Spleen (tissue), 11 donors: Measurements from ENCODE around the gene GPR26. TPM values are rescaled to one million over a fixed set of nuclear protein-coding genes. Genes with fewer than 3 reads are reported as not detected.

Source experiments
- DNase-seq: peaks from one replicate; pipeline ENCODE4 v3.0.0-alpha.2; 2020
- H3K27ac ChIP-seq, 8 donors: fragments of 200-600 bp; sonication (generic) in 7 of 8; 1 replicate in 4 of 8; 2 replicates in 4 of 8; pipeline versions ENCODE4 v1.5.0 to v1.8.0; 2016 to 2021; ENCODE audit warnings: inconsistent platforms in 4 of 8, mild to moderate bottlenecking in 4 of 8, moderate library complexity in 1 of 8
- H3K27me3 ChIP-seq, 7 donors: fragments of 200-600 bp; sonication (generic) in 6 of 7; replicated peaks in 1 of 7; 1 replicate in 4 of 7; 2 replicates in 3 of 7; pipeline versions ENCODE4 v1.5.0 to v1.8.0; 2016 to 2021; ENCODE audit warnings: inconsistent platforms in 3 of 7, mild to moderate bottlenecking in 1 of 7
- H3K36me3 ChIP-seq, 6 donors: fragments of 200-600 bp; sonication (generic) in 5 of 6; 1 replicate in 4 of 6; 2 replicates in 2 of 6; pipeline versions ENCODE4 v1.5.0 to v1.8.0; 2016 to 2021; ENCODE audit warnings: inconsistent platforms in 2 of 6
- H3K4me1 ChIP-seq, 6 donors: fragments of 200-600 bp; sonication (generic) in 5 of 6; 1 replicate in 3 of 6; 2 replicates in 3 of 6; pipeline versions ENCODE4 v1.5.0 to v1.8.0; 2016 to 2021; ENCODE audit warnings: inconsistent platforms in 3 of 6
- H3K4me3 ChIP-seq, 8 donors: fragments of 200-600 bp; sonication (generic) in 7 of 8; 1 replicate in 4 of 8; 2 replicates in 4 of 8; pipeline versions ENCODE4 v1.5.0 to v1.8.0; 2016 to 2021; ENCODE audit warnings: inconsistent platforms in 4 of 8, mild to moderate bottlenecking in 4 of 8, moderate library complexity in 2 of 8
- H3K9me3 ChIP-seq, 8 donors: fragments of 200-600 bp; sonication (generic) in 7 of 8; 1 replicate in 4 of 8; 2 replicates in 4 of 8; pipeline versions ENCODE4 v1.5.0 to v1.8.0; 2016 to 2021; ENCODE audit warnings: inconsistent platforms in 4 of 8
- POLR2A ChIP-seq, 3 donors: fragments of 450-650 bp; IDR thresholded peaks; one replicate each; pipeline ENCODE4 v1.5.1; 2017; ENCODE audit warnings: antibody characterized with exemption in 3 of 3, mild to moderate bottlenecking in 1 of 3
- POLR2AphosphoS5 ChIP-seq, 3 donors: sonication (generic); formaldehyde crosslinking; IDR thresholded peaks; one replicate each; pipeline ENCODE4 v1.5.1; 2017; ENCODE audit warnings: antibody characterized with exemption in 3 of 3
- WGBS, 5 donors: extraction: QIAGEN DNeasy Blood & Tissue Kit in 3 of 5; methylation state at CpG; one replicate each; pipeline versions ENCODE4 v1.1.5 to v1.1.7; 2013 to 2018; 5-methylcytosine and 5-hydroxymethylcytosine counted together
- intact Hi-C: fragments of 100-400 bp; cut with DNase I; formaldehyde crosslinking; loops from one replicate; pipeline ENCODE4 v1.15.0; 2023; ENCODE audit warnings: low total_unique reads
- polyA plus RNA-seq, 3 donors: library from polyadenylated mRNA; stranded (reverse); fragments of 200-250 nt; gene quantifications; one replicate each; pipeline ENCODE4 v1.2.1, GENCODE V29; 2013
- total RNA-seq, 7 donors: library from RNA; depleted of rRNA in 3 of 7; stranded (reverse); fragments of >200 nt in 3 of 7; fragmentation: NEBNext Ultra II Directional in 4 of 7; extraction: Animal tissue kit (Norgen Biotek cat#: 25700) in 4 of 7; gene quantifications; one replicate each; pipeline versions ENCODE4 v1.1.0 to v1.2.1, GENCODE V29; 2016 to 2021
- TF ChIP-seq, protein P1 (sequence below), 11 experiments: fragments of 200-600 bp in 7 of 11; fragments of 450-650 bp in 4 of 11; sonication (generic) in 4 of 11; IDR thresholded peaks in 8 of 11; conservative IDR thresholded peaks in 3 of 11; 1 replicate in 7 of 11; 2 replicates in 4 of 11; pipeline versions ENCODE4 v1.4.0 to v1.8.0; 2016 to 2021; ENCODE audit warnings: antibody characterized with exemption in 11 of 11, inconsistent platforms in 4 of 11, mild to moderate bottlenecking in 1 of 11
- donor health status: healthy with polysubstance abuse.
- donor health status: DM: no; HTN: no; CAD: no; lungs with moderate emphysema.
- donor health status: DM: no; HTN: no; CAD: no.
- donor health status: Bipolar disorder and iron deficiency.
- donor health status: healthy.
- donor health status: DM: no; HTN: no; CAD: no.
- donor health status: DM: yes; HTN: yes; CAD: no.

The GPR26 gene
- total and polyA plus RNA-seq, 10 donors, result not detected

DNA sequence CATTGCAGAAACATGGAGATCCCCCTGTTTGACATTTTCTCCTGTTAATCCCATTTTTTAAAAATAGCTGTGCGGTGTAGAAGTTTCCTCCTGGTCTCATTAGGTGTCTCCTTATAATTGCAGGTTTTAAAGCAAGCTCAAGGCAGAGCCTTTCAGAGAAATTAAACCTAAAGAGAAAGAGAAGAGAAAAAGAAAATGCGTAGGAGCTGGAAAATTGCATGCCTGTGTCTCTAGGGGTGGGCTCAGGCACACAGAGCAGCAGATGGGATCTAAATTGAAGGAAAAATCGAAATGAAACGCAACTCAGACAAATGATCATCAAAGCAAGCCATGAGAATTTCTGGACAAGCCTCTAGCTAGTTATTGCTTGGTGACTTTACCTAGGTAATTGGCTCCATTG, 40.1 kb downstream of the GPR26 start:
- Histone ChIP-seq H3K27me3 (no peaks in the 10 kb centered on the region), H3K4me1 (no peaks in the 10 kb centered on the region), H3K9me3 (no peaks in the 10 kb centered on the region), H3K36me3 (no peaks in the 10 kb centered on the region), H3K4me3 (no peak overlapping the region), H3K27ac (no peak overlapping the region)
- TF ChIP-seq, protein P1, sequence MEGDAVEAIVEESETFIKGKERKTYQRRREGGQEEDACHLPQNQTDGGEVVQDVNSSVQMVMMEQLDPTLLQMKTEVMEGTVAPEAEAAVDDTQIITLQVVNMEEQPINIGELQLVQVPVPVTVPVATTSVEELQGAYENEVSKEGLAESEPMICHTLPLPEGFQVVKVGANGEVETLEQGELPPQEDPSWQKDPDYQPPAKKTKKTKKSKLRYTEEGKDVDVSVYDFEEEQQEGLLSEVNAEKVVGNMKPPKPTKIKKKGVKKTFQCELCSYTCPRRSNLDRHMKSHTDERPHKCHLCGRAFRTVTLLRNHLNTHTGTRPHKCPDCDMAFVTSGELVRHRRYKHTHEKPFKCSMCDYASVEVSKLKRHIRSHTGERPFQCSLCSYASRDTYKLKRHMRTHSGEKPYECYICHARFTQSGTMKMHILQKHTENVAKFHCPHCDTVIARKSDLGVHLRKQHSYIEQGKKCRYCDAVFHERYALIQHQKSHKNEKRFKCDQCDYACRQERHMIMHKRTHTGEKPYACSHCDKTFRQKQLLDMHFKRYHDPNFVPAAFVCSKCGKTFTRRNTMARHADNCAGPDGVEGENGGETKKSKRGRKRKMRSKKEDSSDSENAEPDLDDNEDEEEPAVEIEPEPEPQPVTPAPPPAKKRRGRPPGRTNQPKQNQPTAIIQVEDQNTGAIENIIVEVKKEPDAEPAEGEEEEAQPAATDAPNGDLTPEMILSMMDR (IDR thresholded peaks at IDR 0.05 in 8 of 11, conservative IDR thresholded peaks at IDR 0.05 in 3 of 11), result no peak
- TF ChIP-seq POLR2A (IDR thresholded peaks at IDR 0.05) (no peak), POLR2AphosphoS5 (IDR thresholded peaks at IDR 0.05) (no peak)
- intact Hi-C loops, result no loop called here
- DNase-seq, result no peak
- 51 to 75% (median 68%) methylated on average over 4 of the region's 4 CpGs for WGBS, 5 donors

DNA sequence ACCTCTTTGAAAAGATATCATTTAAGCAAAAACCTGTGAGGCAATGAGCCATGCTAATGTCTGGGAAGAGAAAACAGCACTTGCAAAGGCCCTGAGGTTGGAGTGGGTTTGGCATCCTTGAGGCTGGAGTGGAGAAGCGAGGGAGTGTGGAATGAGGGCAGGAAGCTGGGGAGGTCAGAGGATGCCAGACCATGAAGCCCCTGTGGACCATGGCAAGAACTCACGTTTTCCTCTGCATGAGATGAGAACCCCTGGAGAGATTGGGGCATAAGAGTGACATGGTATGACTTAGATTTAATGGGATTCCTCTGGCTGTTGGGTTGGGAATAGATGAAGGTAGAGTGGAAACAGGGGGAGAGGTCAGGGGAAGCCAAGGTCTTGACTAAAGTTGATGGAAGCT, 49.4 kb downstream of the GPR26 start:
- Histone ChIP-seq H3K9me3 (peaks cover 0 to 10% (median 2%) of the 10 kb centered on the region in 8 donors), H3K27me3 (peaks cover 0 to 3% (median 0%) of the 10 kb centered on the region in 7 donors), H3K36me3 (no peaks in the 10 kb centered on the region), H3K4me1 (no peaks in the 10 kb centered on the region), H3K27ac (no peak overlapping the region), H3K4me3 (no peak overlapping the region)
- DNase-seq, result no peak
- TF ChIP-seq POLR2AphosphoS5 (IDR thresholded peaks at IDR 0.05) (no peak), POLR2A (IDR thresholded peaks at IDR 0.05) (no peak)
- TF ChIP-seq, protein P1 (IDR thresholded peaks at IDR 0.05 in 8 of 11, conservative IDR thresholded peaks at IDR 0.05 in 3 of 11), result no peak
- intact Hi-C loops, result no loop called here
- WGBS, 5 donors, result 59 to 82% (median 70%) methylated on average over 2 of the region's 2 CpGs

DNA sequence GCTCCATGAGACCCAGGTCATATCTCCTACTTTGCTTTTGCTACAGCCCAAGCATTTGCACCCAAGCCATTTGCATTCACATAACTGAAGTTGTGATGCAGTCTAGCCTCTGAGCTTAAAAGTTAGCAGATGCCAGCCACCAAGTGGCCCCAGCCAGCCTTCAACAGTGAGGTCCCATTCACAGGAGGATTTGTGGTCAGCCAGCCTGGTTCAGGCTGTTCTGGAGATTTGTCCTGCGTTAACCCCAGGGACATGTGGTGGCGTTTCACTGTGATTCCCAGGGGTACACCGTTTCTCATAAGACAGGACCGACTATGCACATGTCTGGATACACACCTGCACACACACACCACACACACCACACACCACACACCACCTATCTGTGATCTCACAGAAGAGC, 51.2 kb downstream of the GPR26 start:
- Histone ChIP-seq H3K27ac (no peak overlapping the region), H3K4me3 (no peak overlapping the region), H3K27me3 (peaks cover 0 to 3% (median 0%) of the 10 kb centered on the region in 7 donors), H3K4me1 (no peaks in the 10 kb centered on the region), H3K9me3 (peaks cover 0 to 10% (median 2%) of the 10 kb centered on the region in 8 donors), H3K36me3 (no peaks in the 10 kb centered on the region)
- TF ChIP-seq POLR2A (IDR thresholded peaks at IDR 0.05), result no peak
- TF ChIP-seq POLR2AphosphoS5 (IDR thresholded peaks at IDR 0.05), result no peak
- TF ChIP-seq, protein P1 (IDR thresholded peaks at IDR 0.05 in 8 of 11, conservative IDR thresholded peaks at IDR 0.05 in 3 of 11), result no peak
- intact Hi-C loops, result no loop called here
- DNase-seq, result no peak
- WGBS, 5 donors, result 80 to 94% (median 92%) methylated on average over 4 of the region's 4 CpGs

DNA sequence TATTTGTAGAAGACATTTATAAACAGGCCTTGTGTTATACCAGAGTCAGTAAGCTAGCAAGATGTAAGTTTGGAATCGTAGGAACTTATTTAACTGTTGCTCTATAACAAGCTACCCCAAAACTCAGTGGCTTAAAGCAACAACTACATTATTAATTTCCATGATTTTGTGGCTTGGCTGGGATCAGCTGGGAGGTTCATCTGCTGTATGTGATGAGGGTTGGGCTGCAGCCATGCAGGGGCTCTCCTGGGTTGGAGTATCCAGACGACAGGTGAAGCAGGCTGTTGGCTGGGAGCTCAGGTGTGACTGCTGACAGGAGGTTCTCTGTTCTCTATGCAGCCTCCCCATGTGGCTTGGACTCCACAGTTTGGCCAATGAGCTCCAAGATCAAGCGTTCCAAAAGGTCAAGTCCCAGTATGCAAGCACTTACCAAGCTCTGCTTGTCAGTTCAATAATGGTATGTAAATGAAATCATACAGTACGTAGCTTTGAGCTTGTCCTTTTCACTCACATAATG, 52.4 kb downstream of the GPR26 start:
- no peaks in the 10 kb centered on the region for H3K4me1 ChIP-seq
- H3K36me3 ChIP-seq, result no peaks in the 10 kb centered on the region
- H3K4me3 ChIP-seq, result no peak overlapping the region
- peaks cover 0 to 10% (median 2%) of the 10 kb centered on the region in 8 donors for H3K9me3 ChIP-seq
- TF ChIP-seq POLR2AphosphoS5 (IDR thresholded peaks at IDR 0.05) (no peak), POLR2A (IDR thresholded peaks at IDR 0.05) (no peak)
- TF ChIP-seq, protein P1 (IDR thresholded peaks at IDR 0.05 in 8 of 11, conservative IDR thresholded peaks at IDR 0.05 in 3 of 11), result no peak
- WGBS, 5 donors, result 78 to 91% (median 82%) methylated on average over 4 of the region's 4 CpGs
- H3K27me3 ChIP-seq, result peaks cover 0 to 4% (median 0%) of the 10 kb centered on the region in 7 donors
- intact Hi-C loops, result no loop called here
- no peak overlapping the region for H3K27ac ChIP-seq
- DNase-seq, result no peak
